ENCODE results near the gene NUP210.

Gene NUP210

DNA sequence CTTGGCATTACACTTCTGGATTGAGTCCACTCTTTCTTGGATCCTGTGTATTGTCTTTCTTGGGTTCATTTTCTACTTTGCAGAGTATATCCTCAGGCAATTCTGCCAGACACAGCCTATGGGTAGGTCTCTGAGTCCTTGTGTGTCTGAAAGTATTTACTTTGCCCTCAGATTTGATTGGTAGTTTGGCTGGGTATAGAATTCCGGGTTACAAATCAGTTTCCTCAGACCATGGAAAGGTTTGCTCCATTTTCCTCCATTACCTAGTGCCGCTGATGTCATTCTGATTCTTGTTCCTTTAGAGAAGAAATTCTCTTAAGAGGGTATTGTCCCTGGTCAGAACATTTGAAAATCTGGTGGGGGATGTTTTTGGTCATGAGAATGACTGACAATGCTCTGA is 133.2 kb downstream of the NUP210 start:
- DNase-seq = no peak

GRCh38 chr3:13285007-13285567 is 135.0 kb downstream of the NUP210 start:
- DNase-seq = no peak

- DNase-seq = no peak
These were observed 136.3 kb downstream of the NUP210 start for GRCh38 chr3:13283877-13284264.

DNA sequence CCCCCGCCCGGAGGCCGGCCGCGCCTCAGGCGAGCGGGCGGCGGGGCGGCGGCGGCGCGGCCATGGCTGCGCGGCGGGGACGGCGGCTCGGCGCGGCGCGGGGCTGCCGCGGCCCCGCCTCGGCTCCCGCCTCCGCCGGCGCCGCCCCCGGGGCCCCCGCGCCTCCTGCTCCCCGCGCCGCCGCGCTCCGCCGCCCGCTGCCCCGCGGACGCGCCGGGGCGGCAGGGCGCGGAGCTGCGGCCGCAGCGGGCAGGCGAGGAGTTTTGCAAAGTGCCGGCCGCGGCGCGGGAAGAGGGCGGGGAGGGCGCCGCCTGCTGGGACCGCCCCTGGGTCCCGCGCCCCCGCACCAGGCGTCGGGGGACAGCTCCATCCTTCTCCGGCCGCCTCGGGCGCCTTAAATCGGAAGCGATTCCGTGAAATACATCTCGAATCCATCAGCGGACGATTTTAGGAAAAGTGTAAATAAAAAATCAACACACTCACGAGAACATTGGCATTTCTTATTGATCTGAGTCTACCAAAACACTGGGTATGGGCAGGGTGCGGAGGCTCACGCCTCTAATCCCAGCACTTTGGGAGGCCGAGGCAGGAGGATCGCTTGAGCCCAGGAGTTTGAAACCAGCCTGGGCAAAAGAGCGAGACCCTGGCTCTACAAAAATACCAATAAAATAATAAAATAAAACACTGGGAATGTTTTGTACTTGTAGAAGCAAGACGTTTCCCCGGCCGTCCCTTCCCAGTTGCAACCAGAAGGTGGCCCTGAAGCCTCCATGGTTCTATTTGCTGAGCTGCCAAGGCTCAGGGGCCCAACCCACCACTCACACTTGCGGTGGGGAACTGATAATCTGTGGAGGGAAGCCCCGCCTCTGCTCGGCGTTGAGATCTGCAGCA is 136.9 kb downstream of the NUP210 start:
- no peak for DNase-seq

DNA sequence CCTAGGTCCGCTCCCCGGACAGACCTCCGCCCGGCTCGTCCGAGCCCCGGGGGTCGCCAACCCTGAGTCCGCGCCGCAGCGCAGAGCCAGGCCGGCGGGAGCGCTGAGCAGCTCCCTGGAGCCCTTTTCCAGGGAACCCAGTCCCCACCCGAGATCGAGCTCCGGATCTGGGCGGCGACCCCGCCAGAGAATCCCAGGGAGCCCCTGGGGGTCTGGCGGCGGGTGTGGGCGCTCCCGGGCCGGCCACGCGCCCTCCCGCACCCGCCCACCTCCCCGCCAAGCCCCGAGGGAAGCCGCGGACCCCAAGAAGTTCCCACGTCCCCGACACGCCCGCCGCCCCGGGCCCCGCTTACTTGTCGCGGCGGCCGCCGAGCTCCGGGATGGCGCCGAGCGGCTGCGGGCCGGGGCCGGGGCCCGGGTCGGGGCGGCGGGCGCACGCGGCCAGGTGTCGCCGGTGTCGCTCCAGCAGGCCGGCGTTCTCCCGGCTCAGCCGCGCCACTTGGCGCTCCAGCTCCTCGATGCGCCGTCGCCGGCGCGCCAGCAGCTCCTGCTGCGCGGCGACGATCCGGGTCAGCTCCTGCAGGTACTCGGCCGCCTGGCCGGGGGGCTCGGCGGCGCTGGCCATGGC is 137.7 kb downstream of the NUP210 start:
- DNase-seq = no peak

GRCh38 chr3:13281507-13282357 is 138.4 kb downstream of the NUP210 start:
- DNase-seq = no peak

GRCh38 chr3:13280811-13281506 is 139.2 kb downstream of the NUP210 start:
- DNase-seq = no peak

DNA sequence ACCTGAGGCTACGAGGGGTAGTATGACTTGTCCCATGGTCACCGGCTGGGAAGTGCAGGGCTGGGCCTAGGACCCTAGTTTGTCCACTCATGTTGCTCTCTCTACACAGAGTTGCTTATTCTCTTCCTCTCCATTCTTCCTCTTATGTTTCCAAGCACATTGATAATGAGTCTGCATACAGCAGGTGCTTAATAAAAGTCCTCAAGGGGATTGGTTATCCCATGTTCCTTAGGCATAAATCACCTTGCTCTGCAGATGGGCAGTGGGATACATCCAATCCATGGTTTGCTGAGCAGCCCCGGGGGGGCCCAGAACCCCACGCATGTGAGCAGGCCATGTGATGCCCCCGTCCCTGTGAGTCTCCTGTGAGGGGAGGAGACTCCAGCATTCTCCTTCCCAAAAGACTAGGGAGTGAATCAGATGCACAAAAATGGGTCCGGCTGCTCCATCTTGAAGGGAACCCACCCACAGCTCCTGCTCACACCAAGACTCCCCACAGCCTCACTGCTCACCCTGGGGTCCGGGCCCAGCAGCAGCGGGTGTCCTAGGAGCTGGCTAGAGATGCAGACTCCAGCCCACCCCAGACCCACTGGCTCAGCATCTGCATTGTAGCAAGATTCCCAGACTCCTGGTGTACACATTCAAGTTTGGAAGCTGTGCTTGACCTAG is 139.9 kb downstream of the NUP210 start:
- DNase-seq = no peak

DNA sequence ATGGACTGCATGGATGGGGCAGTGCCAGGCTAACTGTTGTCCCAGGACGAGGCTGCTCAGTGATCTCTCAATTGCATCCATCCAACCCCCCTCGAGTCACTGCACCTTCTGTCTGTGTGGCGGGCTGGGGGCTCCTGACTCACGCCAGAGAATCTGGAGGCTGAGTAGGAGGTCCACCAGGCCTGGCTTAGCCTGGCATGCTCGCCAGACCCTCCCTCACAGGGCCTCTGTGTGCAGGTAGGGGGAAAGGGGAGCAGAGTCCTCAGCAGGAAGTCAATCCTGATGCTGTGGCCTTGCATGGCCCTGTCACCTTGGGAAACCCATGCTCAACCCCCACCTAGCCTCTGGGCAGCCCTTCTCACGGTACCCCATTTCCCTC is 140.6 kb downstream of the NUP210 start:
- DNase-seq = no peak

DNA sequence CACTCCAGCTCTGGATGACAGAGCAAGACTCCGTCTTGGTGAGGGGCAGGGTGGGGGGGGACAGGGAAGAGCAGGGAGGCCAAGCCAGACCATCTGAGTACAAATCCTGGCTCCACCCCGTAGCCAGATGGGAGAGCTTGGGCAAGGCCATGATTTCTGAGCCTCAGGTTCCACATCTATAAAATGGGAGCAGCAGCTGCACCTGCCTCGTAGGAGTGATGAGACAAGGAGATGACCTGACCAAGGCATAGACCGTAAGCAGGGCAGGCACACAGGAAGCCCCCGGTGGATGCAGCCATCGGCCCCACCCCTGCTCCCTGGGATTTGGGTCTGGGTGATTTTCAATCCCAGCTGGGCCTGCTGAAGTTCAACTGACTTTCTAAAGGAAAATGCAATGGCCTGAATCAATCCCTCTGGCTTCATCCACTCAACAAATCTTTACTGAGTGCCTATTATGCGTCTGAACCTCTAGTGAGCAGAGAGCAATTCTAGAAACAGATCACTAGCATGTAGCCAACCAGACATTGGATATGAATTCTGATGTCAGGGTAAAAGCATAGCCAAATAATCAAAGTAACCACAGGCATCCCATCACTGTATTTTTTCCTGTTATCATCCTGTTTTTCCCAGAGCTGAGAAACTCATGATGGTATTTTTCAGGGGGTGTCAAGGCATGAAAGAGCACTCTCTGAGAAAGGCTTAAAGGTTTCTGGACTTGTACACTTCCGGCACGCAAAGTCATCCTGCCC is 141.2 kb downstream of the NUP210 start:
- no peak for DNase-seq

DNA sequence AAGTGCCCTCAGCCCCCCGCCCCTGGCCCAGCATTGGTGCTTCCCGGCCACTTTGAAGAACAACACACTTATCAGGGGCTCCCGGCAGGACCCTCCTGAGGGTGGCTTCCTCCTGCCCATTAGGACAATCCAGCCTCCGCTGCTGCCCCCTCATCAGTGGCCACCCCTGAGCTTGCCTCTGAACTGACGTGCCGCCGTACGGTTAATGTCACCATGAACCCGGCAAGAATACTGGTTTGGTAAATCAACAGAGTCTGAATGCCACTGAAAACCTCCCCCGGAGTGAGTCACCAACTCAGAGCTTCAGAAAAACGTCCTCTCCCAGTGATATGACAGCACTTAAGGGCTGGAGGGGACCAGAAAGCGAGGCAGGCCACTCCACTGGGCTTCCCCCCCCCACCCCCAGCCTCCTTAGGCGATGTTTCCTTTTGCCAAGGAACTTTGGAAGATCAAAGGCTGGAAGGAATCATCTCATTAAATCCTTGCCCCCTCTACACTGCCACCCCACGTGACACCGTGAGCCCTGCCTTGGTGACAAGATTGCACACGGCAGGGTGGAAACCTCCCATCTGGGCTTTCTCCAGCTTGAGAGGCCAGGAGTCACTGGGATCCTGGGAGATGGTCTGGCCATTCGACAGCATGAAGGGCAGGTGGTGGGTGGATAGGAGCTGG is 142.1 kb downstream of the NUP210 start:
- no peak for DNase-seq

DNA sequence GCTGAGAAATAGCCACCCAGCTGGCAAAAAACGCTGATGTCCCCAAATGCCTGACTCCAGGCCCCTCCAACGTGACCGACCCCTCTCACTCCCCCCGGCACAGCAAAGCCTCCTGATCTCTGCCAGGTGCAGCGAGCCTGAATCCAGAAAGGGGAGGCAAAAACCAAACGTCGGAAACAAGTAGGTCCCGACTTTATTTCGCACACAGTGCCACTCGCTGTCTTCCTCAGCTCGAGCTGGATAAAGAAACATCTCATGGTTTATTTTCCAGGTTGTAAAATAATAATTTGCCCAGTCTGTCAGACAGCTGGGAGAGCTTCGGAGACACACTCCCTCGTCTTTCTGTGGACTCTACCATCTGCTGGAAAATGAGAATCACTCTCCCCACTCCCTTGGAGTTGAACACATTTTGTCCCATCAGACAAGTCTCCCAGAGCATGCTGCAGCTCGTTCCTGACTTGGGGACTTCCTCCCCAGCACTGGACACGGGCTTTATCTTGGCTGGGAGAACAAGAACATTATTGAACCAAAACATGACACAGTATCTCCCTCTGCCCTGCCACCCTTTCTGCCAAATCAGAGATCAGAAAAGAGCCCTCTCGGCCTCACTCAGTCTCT is 142.8 kb downstream of the NUP210 start:
- no peak for DNase-seq

DNA sequence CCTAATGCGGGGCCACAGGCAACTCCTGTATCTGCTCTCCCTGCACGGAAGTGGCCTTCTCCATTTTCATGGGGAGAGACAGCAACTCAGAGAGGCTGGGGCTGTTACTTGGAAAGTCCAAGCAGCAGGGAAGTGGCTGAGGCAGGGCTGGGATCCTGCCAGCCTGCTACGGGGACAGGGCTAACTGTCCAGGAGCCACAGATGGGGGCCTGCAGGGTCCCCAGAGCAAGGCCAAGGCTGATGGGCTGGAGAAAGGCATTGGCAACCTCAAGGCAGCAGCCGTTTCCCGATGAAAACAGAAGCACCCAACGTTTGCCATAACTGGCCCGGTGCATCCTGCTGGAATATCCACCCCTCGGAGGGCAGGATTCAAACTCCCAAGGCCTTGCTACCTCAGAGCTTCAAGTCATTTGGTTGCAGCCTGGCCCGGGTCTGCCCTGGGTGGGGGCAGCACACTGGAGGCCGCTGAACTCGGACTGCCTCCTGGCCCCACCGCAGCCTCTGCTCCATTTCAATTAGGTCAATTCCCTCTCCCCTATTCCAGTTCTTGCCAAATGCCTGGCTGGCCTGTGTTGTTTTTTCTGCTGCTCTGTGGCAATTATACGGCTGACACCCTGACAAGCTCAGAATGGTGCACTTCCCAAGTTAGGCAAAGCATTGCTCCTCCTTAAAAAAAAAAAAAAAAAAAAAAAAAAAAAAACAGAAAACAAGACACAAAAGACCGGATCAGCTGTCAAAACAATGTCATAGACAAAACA is 143.5 kb downstream of the NUP210 start:
- DNase-seq = no peak

DNA sequence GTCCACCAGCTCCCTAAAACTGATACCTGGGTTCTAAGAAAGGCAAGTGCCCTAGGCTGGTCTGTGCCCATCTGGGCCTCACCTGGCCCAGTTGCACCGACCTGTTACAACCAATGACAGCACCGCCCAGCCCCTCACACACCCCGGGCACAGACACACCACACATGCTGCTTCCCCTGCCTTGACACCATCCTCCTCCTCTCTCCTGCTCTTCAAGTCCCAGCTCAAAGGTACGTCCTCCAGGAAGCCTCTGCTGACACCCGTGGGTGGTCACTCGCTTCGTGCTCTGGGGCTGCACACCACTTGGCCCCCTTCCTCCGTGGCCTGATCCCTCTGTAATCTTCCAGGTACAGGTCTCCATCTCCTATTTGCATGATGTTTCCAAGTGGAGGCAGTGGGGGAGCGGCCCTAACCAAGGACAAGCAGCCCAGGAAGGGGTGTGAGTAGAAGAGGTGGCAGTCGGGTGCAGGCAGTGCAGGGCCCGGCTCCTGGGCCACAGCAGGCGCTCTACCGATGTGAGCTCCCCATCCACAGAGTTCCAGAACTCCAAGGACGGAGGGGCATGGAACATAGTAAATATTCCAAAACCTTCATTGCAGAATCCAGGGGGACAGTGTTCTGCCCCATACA is 144.6 kb downstream of the NUP210 start:
- no peak for DNase-seq

DNA sequence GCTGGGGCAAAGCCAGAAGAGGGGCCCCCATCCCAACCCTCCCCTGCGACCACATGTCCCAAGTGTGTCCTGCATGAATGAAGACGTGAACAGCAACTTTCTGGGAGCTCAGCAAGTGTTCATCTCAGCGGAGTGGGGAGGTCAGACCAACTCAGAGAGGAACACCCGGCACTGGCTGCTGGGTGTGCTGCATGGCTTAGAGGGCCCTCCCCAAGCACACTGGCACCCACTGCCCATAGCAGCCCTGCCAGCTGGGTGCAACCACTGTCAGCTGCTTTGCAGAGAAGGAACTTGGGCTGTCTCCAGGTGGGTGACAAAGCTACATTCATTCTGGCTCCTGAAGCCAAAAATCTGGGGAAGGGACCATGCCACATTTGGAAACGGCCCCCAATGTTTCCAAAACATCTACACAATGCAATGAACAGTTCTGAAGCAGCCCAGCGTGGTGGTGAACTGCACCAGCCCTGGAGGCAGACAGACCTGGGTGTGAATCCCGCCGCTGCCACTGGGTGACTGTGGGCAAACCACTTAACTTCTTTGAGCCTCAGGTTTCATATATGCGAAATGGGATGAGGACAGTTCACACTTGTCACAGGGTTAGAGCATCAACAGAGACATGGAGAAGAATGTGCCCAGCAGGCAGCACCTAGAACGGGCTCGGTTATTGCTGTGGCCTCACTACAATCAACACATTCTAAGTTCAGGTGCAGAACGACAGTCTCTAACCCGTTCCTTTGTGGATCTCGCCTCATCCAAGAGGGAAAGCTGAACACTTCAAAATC is 145.4 kb downstream of the NUP210 start:
- DNase-seq = no peak

DNA sequence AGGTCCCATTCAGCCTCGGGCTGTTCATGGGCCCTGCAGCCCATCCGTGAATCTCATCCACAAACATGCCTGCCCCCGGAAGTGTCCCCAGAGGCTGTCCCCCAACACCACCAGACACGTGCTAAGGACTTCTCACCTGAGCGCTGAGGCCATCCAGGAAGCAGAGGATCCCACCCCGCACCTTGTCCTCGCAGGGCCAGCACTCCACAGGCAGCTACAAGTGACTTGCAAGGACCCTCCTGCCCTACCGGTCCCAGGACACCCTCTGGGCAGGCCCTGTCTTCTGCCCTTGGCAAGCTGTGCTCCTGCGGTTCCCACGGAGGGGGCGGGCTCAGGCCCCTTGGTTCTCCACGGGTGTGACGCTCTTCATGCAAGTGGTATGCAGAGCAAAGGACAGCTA is 146.0 kb downstream of the NUP210 start:
- no peak for DNase-seq

DNA sequence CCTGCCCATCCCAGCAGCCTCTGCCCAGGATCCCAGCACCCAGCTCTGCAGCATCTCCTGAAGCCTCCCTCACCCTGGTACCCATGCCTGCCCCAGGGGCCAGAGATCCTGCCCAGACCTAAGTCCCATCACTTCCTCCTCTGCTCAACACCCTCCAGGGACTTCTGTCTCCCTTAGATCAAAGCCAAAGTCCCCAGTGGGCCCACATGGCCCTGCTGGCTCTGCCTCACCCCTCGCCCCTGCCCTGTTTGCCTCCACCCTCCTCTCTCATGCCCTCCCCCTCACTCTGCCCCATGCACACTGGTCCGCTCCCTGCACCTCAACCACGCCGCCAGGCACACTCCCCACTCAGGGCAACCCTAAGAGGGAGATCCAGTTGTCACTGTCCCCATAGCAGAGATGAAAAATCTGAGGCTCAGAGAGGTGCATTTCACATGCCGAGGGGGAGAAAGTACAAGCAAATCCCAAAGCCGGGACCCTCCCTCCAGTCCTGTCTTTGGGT is 146.5 kb downstream of the NUP210 start:
- no peak for DNase-seq
